GM21723 (cell line): Measurements from ENCODE around the gene TET3.

Experiments used
- ATAC-seq: cut with Tn5 transposase; IDR thresholded peaks from one replicate; pipeline ENCODE4 v1.9.1; 2021; ENCODE audit warnings: mild to moderate bottlenecking, moderate library complexity; ENCODE audit not compliant: unreplicated experiment

The TET3 gene

DNA sequence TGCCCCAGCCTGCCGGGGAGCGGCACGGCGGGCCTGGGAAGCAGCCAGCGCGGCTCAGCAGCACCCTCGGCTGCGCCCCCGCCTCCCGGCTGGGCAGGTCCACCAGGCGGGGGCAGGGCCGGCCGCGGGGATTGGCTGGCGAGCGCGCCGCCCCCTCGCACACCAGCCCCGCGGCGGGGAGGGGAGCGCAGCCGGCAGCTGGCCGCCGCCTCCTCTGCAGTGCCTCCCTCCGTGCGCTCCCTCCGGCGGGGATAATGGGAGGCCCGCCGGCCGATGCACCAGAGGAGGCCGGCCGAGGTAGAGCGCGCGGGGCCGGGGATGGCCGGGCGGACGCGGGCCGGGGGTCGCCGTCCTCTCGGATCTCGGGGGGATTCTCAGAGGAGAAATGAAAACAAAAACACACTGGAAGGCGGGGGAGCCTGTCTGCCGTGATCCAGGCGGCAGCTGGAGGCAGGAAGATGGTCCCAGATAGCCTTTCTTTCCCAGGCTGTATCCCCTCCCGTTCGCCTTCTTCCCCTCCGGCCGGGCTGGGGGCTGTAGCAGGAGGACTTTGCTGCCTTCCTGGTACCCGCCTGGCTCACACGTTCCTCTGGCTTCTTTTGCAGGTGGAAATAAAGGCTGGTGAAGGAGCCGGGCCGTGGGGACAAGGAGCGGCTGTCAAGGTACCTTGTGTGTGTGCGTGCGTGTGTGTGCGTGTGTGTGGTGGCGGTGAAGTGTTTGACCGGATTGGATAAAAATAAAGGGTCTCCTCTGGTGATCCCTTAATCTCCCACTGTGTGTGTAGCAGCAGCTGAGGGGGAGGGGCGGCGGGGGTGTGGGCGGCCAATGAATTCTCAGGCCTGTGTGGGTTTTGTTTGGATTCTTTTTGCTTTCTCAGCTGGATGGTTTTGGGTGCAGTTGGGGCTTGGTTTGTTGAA lies 18.1 kb downstream of the TET3 start:
- peak; percentile 93 for ATAC-seq

DNA sequence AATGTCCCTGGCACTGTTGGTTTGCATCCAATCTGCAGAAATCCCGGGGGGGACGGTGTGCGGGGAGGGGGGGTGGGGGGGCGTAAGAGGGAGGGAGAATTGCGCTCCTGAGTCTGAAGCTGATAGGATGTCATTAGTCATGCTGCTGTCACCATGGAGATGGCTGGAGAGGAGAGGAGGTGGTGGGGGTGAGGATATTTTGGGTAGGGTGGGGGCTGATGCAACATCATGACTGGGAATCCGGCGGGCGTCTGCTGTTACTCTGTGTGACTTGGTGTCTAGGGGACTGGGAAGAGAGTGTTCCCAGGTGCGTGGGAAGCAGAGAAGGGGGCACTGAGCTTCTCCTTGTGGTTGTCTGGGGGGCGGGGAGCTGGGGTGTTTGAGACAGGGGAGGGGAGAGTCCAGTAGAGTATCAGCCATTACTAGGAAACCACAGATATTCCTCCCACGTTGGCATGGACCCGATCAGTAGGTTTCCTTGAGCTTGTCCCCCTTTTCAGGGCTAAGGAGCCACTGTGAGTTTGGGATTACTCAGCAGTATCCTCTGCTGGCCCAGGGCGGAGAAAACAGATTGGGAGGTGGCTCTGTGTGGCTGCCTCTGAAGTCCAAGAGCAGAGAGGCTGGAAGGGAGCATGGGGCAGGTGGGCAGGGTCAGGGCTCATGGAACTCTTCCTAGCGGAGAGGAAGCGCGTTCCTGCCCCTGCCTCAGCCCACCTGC lies 18.9 kb downstream of the TET3 start:
- no peak for ATAC-seq

DNA sequence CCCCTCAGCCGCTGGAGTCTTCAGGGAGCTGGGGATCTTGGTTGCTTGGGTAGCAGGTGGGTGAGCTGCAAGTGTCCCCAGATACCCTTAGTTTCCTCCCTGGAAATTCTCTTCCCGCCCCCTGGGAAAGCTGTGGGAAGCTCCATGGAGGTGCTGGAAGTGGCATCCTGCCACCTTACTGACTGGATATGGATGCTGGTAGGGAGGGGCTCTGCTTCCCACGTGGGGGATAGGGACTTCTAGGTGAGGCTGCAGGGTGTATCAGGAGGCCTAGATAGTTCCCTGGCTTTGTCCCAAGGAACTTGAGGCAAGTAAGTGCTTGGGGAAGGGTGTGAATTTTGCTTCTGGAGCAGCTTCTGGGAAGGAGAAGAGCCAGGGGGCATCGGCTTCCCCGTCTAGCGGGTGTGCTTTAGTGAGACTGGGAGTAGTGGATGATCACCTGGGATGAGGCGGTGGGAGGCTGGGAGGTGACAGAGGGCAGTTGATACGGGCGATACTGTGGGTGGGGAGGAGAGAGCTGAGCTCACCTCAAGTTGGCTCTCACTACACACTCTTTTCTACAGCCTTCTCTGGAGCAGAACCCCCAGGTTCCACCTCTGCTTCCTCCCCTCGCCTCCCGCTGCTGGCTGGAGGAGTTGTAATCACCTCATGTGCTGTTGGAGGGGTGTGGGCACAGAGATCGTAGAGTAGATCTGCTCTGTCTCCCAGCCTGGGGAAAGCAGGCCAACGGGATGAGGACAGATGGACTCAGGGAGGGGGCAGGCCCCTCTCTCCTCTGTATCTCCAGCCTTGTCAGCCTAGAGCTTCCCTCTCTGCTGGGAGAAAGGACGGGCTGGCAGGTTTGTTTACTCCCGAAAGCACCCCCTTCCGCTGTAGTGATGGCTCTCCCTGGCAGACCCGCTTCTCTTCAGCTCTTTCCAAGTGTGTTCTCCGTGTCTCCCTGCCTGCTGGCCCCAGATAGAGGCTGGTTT lies 19.8 kb downstream of the TET3 start:
- no peak for ATAC-seq

DNA sequence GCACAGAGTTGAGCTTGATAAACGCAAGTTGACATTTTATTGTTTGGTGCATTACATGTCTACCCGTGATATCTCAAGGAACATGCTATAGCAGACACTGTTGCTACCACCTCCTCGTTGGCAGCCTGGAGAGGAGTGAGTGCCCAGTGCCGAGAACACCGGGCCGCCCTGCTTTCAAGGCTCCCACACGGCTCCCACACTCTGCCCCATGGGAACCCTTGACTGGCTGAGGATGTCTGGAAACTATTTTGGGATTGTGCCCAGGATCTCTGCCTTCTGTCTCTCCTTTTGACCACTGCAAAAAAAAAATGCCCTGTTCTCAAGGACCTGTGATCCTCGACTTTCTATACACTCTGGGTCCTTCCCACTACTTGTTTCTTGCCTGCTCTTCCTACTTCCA lies 21.1 kb downstream of the TET3 start:
- ATAC-seq: no peak

GRCh38 chr2:74006459-74006858 lies 21.7 kb downstream of the TET3 start:
- ATAC-seq: no peak

DNA sequence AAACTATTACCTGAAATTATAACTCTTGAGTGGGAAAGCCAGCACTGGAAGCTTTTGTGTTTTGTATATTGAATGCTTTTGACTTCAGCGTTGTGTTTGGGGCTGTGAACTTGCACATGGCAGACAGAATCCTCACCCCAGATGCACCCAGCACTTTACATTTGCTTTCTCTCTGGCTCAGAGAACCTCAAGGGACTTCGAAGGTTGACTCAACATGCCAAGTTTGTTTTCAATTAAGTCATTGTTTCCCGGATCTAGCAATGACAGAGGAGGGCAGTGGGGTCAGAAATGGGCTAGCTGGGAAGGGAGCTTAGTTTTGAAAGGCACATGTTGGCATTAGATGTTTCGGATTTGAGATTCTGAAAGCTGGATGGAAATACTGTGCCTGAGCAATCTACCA lies 22.4 kb downstream of the TET3 start:
- ATAC-seq: no peak

GRCh38 chr2:74007711-74008110 lies 23.0 kb downstream of the TET3 start:
- no peak for ATAC-seq

- ATAC-seq: no peak
Observed at GRCh38 chr2:74008761-74009395, 24.2 kb downstream of the TET3 start.

DNA sequence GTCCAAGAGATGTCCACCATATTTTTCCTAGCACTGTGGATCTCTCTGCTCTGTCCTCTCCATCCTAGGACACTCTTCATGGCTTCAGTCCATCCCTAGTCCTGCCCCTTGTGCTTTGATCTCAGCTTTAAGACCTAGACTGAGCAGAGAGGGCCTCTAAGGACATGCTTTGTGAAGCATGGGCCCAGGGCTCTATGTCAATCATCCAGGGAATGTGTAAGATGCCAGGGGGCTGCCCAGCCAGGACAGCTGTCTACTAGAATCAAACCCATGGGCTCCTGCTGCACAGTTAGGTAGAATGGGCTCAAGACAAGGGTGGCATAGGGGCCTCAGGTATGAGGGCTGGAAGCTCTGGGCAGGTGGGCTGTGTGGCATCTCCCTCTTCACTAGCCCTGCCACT lies 24.9 kb downstream of the TET3 start:
- ATAC-seq: no peak

- no peak for ATAC-seq
Observed at GRCh38 chr2:74010087-74010541, 25.4 kb downstream of the TET3 start.

DNA sequence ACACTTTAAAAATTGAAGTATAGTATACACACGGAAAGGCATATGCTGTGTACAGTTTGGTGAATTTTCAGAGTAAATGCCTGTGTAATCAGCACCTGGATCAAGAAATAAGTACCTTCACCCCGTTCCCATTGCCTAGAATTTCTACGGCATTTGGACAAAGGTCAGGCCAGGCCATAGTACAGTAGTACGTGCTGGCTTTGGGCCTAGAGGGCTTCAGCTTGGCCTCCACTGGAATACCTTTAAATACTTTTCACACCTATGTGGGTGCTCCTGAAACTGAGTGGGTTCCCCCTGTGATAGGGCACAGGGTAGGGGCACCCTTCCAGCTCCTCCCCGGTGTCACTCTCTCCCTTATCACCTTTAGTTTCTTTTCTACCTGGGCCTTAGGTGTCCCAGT lies 26.5 kb downstream of the TET3 start:
- ATAC-seq: no peak

DNA sequence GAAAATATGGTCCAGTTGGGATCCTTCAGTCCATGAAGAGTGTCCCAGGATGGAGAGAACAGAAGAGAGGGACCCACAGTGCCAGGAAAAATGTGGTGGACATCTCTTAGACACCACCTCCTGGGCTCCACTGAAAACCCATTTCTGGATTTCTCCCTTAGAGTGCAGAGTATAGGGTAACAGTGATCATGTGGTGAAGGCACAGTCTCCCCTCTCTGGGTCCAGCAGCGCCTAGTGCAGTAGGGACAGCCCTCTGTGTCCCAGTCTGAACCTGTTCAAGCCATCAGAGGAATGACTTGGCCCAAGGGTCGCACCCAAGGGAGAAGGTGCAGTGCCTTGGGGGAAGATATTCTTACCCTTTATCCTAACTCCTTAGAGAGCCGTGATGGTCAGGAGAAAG lies 30.1 kb downstream of the TET3 start:
- no peak for ATAC-seq

DNA sequence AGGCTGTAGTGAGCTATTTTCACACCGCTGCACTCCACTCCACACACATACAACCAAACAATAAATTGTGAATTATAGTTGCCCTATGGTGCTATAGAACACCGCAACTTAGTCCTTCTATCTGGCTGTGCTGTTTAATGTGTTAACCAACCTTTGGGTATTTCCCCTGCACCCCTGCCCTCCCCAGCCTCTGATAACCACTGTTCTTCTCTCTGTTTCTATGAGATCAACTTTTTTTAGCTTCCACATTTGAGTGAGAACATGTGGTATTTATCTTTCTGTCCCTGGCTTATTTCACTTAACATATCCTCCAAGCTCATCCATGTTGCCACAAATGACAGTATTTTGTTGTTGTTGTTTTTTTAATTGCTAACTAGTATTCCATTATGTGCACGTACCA lies 32.5 kb downstream of the TET3 start:
- peak; percentile 68 for ATAC-seq

GRCh38 chr2:74019516-74019915 lies 34.8 kb downstream of the TET3 start:
- ATAC-seq: no peak

DNA sequence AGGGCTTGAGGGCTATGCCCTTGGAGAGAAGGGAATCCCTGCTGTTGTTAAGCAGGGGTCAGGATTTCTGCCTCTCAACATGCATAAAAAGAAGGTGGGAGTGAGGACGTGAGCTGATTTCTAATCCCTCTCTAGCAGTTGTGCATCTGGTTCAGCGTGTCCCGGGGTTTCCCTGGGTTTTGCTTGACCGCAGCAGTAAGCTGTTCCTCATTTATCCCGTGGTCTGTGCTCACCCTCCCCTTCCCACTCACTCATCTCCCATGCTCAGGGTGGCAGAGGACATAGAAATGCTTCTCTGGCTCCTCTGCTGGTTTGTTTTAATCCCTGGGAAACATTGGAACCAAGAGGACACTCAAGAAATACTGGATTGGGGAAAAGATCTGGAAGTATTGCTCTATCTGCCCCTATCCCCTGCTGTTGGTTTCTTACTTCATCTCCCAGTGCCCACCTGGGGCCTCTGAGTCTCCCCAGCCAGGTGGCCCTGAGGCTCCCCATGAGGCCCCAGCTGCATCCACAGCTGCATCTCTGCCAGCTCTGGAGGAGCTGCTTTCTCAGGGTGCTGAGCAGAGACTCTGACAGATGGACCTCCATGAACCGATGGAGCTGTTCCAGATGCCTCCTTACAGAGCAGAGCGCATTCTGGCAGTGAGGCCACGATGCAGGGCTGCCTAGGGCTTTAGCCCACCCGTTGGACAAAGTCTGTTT lies 36.1 kb downstream of the TET3 start:
- no peak for ATAC-seq

GRCh38 chr2:74021407-74021755 lies 36.7 kb downstream of the TET3 start:
- ATAC-seq: no peak

DNA sequence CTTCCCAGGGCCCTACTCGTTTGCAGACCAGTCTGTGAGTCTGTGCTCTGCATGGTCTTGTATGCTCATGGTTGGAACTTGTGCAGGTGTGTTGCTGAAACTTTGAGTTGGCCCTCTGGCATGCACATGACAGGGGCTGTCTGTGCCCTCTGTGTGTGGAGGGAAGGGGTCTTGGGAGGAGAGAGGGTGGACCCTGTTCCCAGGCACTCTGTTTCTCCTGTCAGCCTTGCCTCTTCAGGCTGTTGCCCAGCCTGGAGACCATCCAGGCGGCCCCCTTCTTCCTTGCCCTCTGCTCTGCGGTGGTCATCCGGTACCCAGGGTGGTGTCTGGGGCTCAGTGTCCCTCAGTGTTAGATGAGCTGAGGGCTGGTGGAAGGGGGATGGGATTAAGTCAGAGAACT lies 39.5 kb downstream of the TET3 start:
- ATAC-seq: no peak

DNA sequence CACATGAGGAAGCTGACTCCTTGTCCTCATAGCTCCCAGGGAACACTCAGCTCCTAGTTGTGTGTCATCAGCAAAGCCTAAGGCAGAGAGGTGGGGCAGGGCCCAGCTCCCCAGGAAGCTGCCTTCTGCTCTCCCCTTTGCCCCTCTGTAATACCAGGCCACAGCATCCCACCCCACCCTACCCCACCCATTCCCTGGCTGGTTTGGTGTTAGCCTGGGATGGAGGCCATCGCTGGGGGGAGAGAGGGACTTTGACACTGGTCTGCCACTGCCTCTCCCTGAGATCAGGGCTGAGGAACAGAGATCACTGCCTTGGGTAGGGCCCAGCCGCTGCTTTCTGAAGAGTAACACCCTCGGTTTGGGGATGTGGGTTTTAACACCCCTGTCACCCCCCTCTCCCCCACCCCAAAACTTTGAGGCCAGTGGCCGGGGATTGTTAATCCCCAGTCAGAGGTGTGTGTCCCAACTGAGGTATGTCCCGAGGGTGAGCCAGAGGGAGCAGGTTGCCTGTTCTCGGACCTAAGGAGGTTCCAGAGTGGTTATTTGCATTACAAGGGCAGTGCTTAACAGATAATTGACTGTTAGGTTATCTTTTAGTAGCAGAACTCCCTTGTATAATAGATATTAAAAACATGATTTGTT lies 41.4 kb downstream of the TET3 start:
- ATAC-seq: peak; percentile 41

DNA sequence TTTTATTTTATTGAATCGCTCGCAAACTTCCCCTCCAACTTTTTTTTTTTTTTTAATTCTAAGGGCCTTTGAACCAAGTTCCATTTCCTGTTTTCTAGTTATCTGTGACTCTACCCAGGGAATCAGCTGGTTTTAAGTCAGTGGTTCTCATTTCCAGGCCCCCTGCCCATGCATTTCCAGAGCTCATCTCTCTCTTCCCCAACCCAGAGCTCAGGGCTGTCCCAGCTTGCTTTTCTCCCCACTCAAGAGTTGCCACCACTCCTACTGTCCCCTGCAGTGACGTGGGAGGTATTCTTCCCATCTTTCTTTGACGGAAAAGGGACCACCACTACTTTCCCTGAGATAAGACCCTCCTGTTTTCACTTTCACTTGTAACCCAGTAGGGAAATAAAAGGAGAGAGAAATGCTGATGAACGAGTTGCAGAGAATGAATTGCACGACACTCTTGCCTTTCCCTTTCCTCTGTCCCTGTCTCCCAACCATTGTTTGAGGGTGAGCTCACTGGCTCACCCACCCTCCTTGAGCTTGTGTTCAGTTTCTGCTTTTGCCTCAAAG lies 42.1 kb downstream of the TET3 start:
- no peak for ATAC-seq
